Measurements from ENCODE around the gene PIGBOS1. TPM values are rescaled to one million over a fixed set of nuclear protein-coding genes. Genes with fewer than 3 reads are reported as not detected.

PIGBOS1 gene
- total and polyA plus RNA-seq, 9 of the 15 experiments (the other 6 are each of a cell fraction or from before 2014, with no cell fraction given) = 25.2 to 76.2 (median 46.0) TPM

GRCh38 chr15:55337160-55337559 is 18.2 kb upstream of the PIGBOS1 start:
- Histone ChIP-seq H3K79me2 (ENCODE audit: control insufficient read depth, insufficient read depth, low read length) (no peaks in the 10 kb centered on the region), H3K9me1 (ENCODE audit: control insufficient read depth, insufficient read depth, low read length) (no peaks in the 10 kb centered on the region), H3K9ac (ENCODE audit: insufficient read depth in 1 of 2, low read depth in 2 of 2, low read length in 2 of 2) (no peak overlapping the region), H3K4me1 (replicated peaks in 1 of 2; ENCODE audit: control insufficient read depth in 2 of 2, insufficient read depth in 2 of 2, low read length in 2 of 2) (no peaks in the 10 kb centered on the region), H3K9me3 (replicated peaks; ENCODE audit: control insufficient read depth, insufficient read depth, low read depth, low read length) (no peaks in the 10 kb centered on the region), H3K36me3 (ENCODE audit: control insufficient read depth, insufficient read depth, low read length) (peaks cover 38% of the 10 kb centered on the region; the same call in 2 of the 3 replicates), H3K4me2 (ENCODE audit: insufficient read depth, low read length) (no peak overlapping the region), H4K20me1 (replicated peaks; ENCODE audit: control insufficient read depth, insufficient read depth, low read length) (no peaks in the 10 kb centered on the region), H3K27ac (ENCODE audit: extremely low read depth, low read depth, low read length) (no peak overlapping the region), H3K27me3 (ENCODE audit: control insufficient read depth in 2 of 2, insufficient read depth in 2 of 2, low read length in 2 of 2) (no peaks in the 10 kb centered on the region), H2AFZ (ENCODE audit: low read depth, low read length) (no peak overlapping the region), H3K4me3 (no peak overlapping the region)
- 81% methylated on average over 1 of the region's 1 CpG for WGBS (ENCODE audit: insufficient coverage, low coverage, missing lambda C conversion rate)
- no peak for ATAC-seq
- BruUV-seq (replicated peaks) = no TSS peak
- ChIA-PET CTCF (ENCODE audit: low intra/inter-chr PET ratio) (no interaction called here), POLR2A (interaction anchor here (1.1 kb wide), 1 partner anchor 14 kb away, joined by 4 read pairs; no protein-coding TSS in a partner anchor)
- FAIRE-seq = no peak
- DNase-seq (ENCODE audit: extremely low read depth in 1 of 4, low spot score in 3 of 4) = no peak
- intact Hi-C loops (cut with micrococcal nuclease) = no loop called here
- TF ChIP-seq ZNF75A (CRISPR knock-in tag; IDR thresholded peaks at IDR 0.05) = no peak
- TF ChIP-seq ZFX (CRISPR knock-in tag; IDR thresholded peaks at IDR 0.05) = no peak
- TF ChIP-seq TRIM25 (IDR thresholded peaks at IDR 0.05; ENCODE audit: borderline replicate concordance) = no peak
- TF ChIP-seq ZC3H4 (CRISPR knock-in tag; IDR thresholded peaks at IDR 0.05; ENCODE audit: borderline replicate concordance) = no peak
- no peak for TF ChIP-seq RNF2 (IDR thresholded peaks at IDR 0.05)
- no peak for TF ChIP-seq MEIS2 (IDR thresholded peaks at IDR 0.05; ENCODE audit: partially characterized antibody)
- no peak for TF ChIP-seq HES1 (IDR thresholded peaks at IDR 0.05; ENCODE audit: low read depth)
- no peak for TF ChIP-seq MYBL2 (IDR thresholded peaks at IDR 0.05; ENCODE audit: low read depth)
- no peak for TF ChIP-seq MYBL2 (CRISPR knock-in tag; IDR thresholded peaks at IDR 0.05; ENCODE audit: borderline replicate concordance)
- TF ChIP-seq THAP7 (CRISPR knock-in tag; IDR thresholded peaks at IDR 0.05) = no peak
- TF ChIP-seq RBFOX2 (IDR thresholded peaks at IDR 0.05; ENCODE audit: low read depth, low read length) = no peak
- no peak for TF ChIP-seq ZBTB5 (IDR thresholded peaks at IDR 0.05)
- no peak for TF ChIP-seq ZNF316 (IDR thresholded peaks at IDR 0.05)
- no peak for TF ChIP-seq FOXJ2 (tag; IDR thresholded peaks at IDR 0.05)
- in situ Hi-C loops (cut with MboI) = no loop called here
